AG09309 (cell line): Measurements from ENCODE around the gene LPCAT1.
"Not testable (repeated sequence)": the region's sequence is repeated elsewhere in the genome, so short reads cannot be mapped to it uniquely, and the experiment has no call there.

Source experiments
- DNase-seq: peaks from one replicate; pipeline ENCODE4 v3.0.0-alpha.2; 2010; ENCODE audit warnings: low read depth
- H3K4me3 ChIP-seq: 2 replicates; pipeline ENCODE4 v1.5.1; 2011; ENCODE audit warnings: mild to moderate bottlenecking, low read depth, low read length, moderate library complexity; ENCODE audit not compliant: control insufficient read depth
- CTCF ChIP-seq: IDR thresholded peaks from 2 replicates; pipeline ENCODE4 v1.5.1; 2011; ENCODE audit warnings: mild to moderate bottlenecking, low read depth, low read length, inconsistent platforms; ENCODE audit not compliant: insufficient read depth, control insufficient read depth; ENCODE audit errors: missing control alignments

The LPCAT1 gene

GRCh38 chr5:1463326-1464095 lies 60.2 kb downstream of the LPCAT1 start:
- DNase-seq = no peak
- TF ChIP-seq CTCF = no peak
- no peak overlapping the region for H3K4me3 ChIP-seq

GRCh38 chr5:1462358-1462757 lies 61.4 kb downstream of the LPCAT1 start:
- no peak for TF ChIP-seq CTCF
- no peak overlapping the region for H3K4me3 ChIP-seq
- no peak for DNase-seq

GRCh38 chr5:1461396-1461795 lies 62.4 kb downstream of the LPCAT1 start:
- TF ChIP-seq CTCF = no peak
- no peak for DNase-seq
- no peak overlapping the region for H3K4me3 ChIP-seq

- H3K4me3 ChIP-seq = no peak overlapping the region
- TF ChIP-seq CTCF = no peak
- DNase-seq = no peak
These were observed 63.6 kb downstream of the LPCAT1 start for GRCh38 chr5:1460054-1460682.

- not testable (repeated sequence) for H3K4me3 ChIP-seq, DNase-seq
These were observed 64.3 kb downstream of the LPCAT1 start for GRCh38 chr5:1459435-1459834.

GRCh38 chr5:1456110-1456881 lies 67.5 kb downstream of the LPCAT1 start:
- H3K4me3 ChIP-seq, DNase-seq: not testable (repeated sequence)

- H3K4me3 ChIP-seq = no peak overlapping the region
- no peak for DNase-seq
- TF ChIP-seq CTCF = no peak
These were observed 70.1 kb downstream of the LPCAT1 start for GRCh38 chr5:1453613-1454012.
